Dedifferentiated amniotic fluid mesenchymal stem cell (primary cell): ENCODE results near the gene SPATA13.

Experiments used
- DNase-seq: peaks from one replicate; pipeline ENCODE4 v3.0.0-alpha.2; 2016; ENCODE audit errors: extremely low spot score

SPATA13 gene

GRCh38 chr13:24167666-24168391 is 7.3 kb downstream of the SPATA13 start:
- no peak for DNase-seq

GRCh38 chr13:24168392-24168750 is 7.9 kb downstream of the SPATA13 start:
- peak; percentile 26 for DNase-seq

GRCh38 chr13:24168979-24169378 is 8.5 kb downstream of the SPATA13 start:
- peak; percentile 36 for DNase-seq

GRCh38 chr13:24172071-24172470 is 11.6 kb downstream of the SPATA13 start:
- DNase-seq = no peak

GRCh38 chr13:24173795-24174194 is 13.3 kb downstream of the SPATA13 start:
- DNase-seq = no peak

- no peak for DNase-seq
These were observed 15.3 kb downstream of the SPATA13 start for GRCh38 chr13:24175847-24176246.

- DNase-seq = no peak
These were observed 16.0 kb downstream of the SPATA13 start for GRCh38 chr13:24176351-24177101.

- DNase-seq = no peak
These were observed 18.4 kb downstream of the SPATA13 start for GRCh38 chr13:24178847-24179485.

- no peak for DNase-seq
These were observed 18.9 kb downstream of the SPATA13 start for GRCh38 chr13:24179486-24179850.

GRCh38 chr13:24180750-24181377 is 20.3 kb downstream of the SPATA13 start:
- no peak for DNase-seq

GRCh38 chr13:24181991-24182702 is 21.6 kb downstream of the SPATA13 start:
- no peak for DNase-seq

- no peak for DNase-seq
These were observed 22.2 kb downstream of the SPATA13 start for GRCh38 chr13:24182703-24183081.

- DNase-seq = no peak
These were observed 23.2 kb downstream of the SPATA13 start for GRCh38 chr13:24183741-24184182.

GRCh38 chr13:24184265-24184841 is 23.8 kb downstream of the SPATA13 start:
- DNase-seq = no peak

- DNase-seq = no peak
These were observed 24.4 kb downstream of the SPATA13 start for GRCh38 chr13:24184882-24185281.

GRCh38 chr13:24185591-24186232 is 25.2 kb downstream of the SPATA13 start:
- DNase-seq = no peak

GRCh38 chr13:24187185-24187584 is 26.7 kb downstream of the SPATA13 start:
- DNase-seq = no peak

- no peak for DNase-seq
These were observed 31.7 kb downstream of the SPATA13 start for GRCh38 chr13:24192057-24192810.

- DNase-seq = no peak
These were observed 32.3 kb downstream of the SPATA13 start for GRCh38 chr13:24192811-24193162.

GRCh38 chr13:24194447-24194846 is 33.9 kb downstream of the SPATA13 start:
- DNase-seq = no peak
